HepG2 (cell line): ENCODE results near the gene PCDHB9. TPM values are rescaled to one million over a fixed set of nuclear protein-coding genes. Genes with fewer than 3 reads are reported as not detected.
"Not testable (repeated sequence)": the region's sequence is repeated elsewhere in the genome, so short reads cannot be mapped to it uniquely, and the experiment has no call there.

Experiments used
- ATAC-seq: fragments of 200-7000 bp; cut with Tn5 transposase; 3 replicates; pipeline ENCODE4 v1.9.1; 2020; ENCODE audit warnings: mild to moderate bottlenecking, moderate library complexity
- BruUV-seq: library from RNA; stranded (reverse); fragments of 400-500 nt; replicated peaks from 2 replicates; lab custom pipeline; 2021; lab: Mats Ljungman, UMichigan
- CTCF ChIA-PET: fragments of 300-600 bp; formaldehyde crosslinking; extraction: SDS; loops from one replicate; lab custom pipeline; 2021; ENCODE audit warnings: low total read pairs, inconsistent platforms, low intra/inter-chr PET ratio; lab: Yijun Ruan, JAX
- POLR2A ChIA-PET: fragments of 350-600 bp; sonication (Branson Sonifier 250); formaldehyde crosslinking; loops from one replicate; lab custom pipeline; 2020; ENCODE audit warnings: antibody characterized with exemption, inconsistent platforms; lab: Yijun Ruan, JAX
- DNase-seq: peaks from one replicate; pipeline ENCODE4 v3.0.0-alpha.2; 2015; ENCODE audit warnings: low spot score
- FAIRE-seq: peaks from 3 replicates; lab custom pipeline; 2011; peaks lifted over from hg19 to GRCh38; lab: Jason Lieb, UNC
- H2AFZ ChIP-seq: one replicate; pipeline ENCODE4 v1.6.1; 2011; ENCODE audit warnings: low read length, inconsistent platforms
- H3K27ac ChIP-seq: fragments of 300-600 bp; 3 replicates; pipeline ENCODE4 v1.8.0; 2011; ENCODE audit warnings: mixed run types, mild to moderate bottlenecking, mixed read lengths, low read length, inconsistent platforms; ENCODE audit not compliant: insufficient read depth; ENCODE audit errors: extremely low read length
- H3K27me3 ChIP-seq, 2 experiments: fragments of 200-600 bp in 1 of 2; 2 replicates in 1 of 2; 3 replicates in 1 of 2; pipeline versions ENCODE4 v1.6.0 to v1.8.0; 2011; ENCODE audit warnings: low read length in 2 of 2, mild to moderate bottlenecking in 2 of 2, moderate library complexity in 2 of 2, inconsistent platforms in 1 of 2; ENCODE audit not compliant: insufficient read depth in 2 of 2, control insufficient read depth in 1 of 2
- H3K36me3 ChIP-seq, 2 experiments: fragments of 200-600 bp in 1 of 2; replicated peaks in 1 of 2; 2 replicates in 1 of 2; 3 replicates in 1 of 2; pipeline versions ENCODE4 v1.5.1 to v1.8.0; 2011; ENCODE audit warnings: low read length in 2 of 2, inconsistent platforms in 1 of 2; ENCODE audit not compliant: insufficient read depth in 2 of 2, control insufficient read depth in 1 of 2
- H3K4me1 ChIP-seq: 2 replicates; pipeline ENCODE4 v1.5.1; 2012; ENCODE audit warnings: low read length, inconsistent platforms; ENCODE audit not compliant: insufficient read depth
- H3K4me2 ChIP-seq: 2 replicates; pipeline ENCODE4 v1.6.0; 2011; ENCODE audit warnings: low read depth, low read length, inconsistent platforms
- H3K4me3 ChIP-seq, 3 experiments: fragments of 200-600 bp in 1 of 3; sonication (generic), shearing (Covaris generic) in 1 of 3; replicated peaks in 1 of 3; 2 replicates each; pipeline ENCODE4 v1.5.1; 2011 to 2016; ENCODE audit warnings: low read length in 3 of 3, inconsistent platforms in 2 of 3, low read depth in 2 of 3, mild to moderate bottlenecking in 2 of 3, control low read depth in 1 of 3, mixed read lengths in 1 of 3; ENCODE audit not compliant: insufficient read depth in 1 of 3
- H3K79me2 ChIP-seq: one replicate; pipeline ENCODE4 v1.6.1; 2011; ENCODE audit warnings: low read length, inconsistent platforms; ENCODE audit not compliant: insufficient read depth
- H3K9ac ChIP-seq: 2 replicates; pipeline ENCODE4 v1.6.0; 2011; ENCODE audit warnings: mild to moderate bottlenecking, low read depth, low read length, inconsistent platforms; ENCODE audit not compliant: insufficient read depth
- H3K9me3 ChIP-seq: 2 replicates; pipeline ENCODE4 v1.5.1; 2012; ENCODE audit warnings: mild to moderate bottlenecking, low read length
- H4K20me1 ChIP-seq: 2 replicates; pipeline ENCODE4 v1.6.0; 2011; ENCODE audit warnings: inconsistent platforms, mild to moderate bottlenecking, low read length, moderate library complexity; ENCODE audit not compliant: insufficient read depth
- KLF6 ChIP-seq: IDR thresholded peaks from 2 replicates; pipeline ENCODE4 v1.8.0; 2016; ENCODE audit warnings: missing biosample characterization, missing genetic modification reagents
- MAFK ChIP-seq, 2 experiments: IDR thresholded peaks in 1 of 2; conservative IDR thresholded peaks in 1 of 2; 2 replicates each; pipeline ENCODE4 v1.6.1; 2011; ENCODE audit warnings: improper control_type of control experiment in 2 of 2, low read length in 2 of 2
- WGBS: methylation state at CpG from one replicate; pipeline ENCODE4 v1.1.6; 2017; ENCODE audit warnings: low lambda C conversion rate; 5-methylcytosine and 5-hydroxymethylcytosine counted together
- in situ Hi-C: cut with HindIII; loops from 2 replicates; pipeline ENCODE4 v1.10.0; 2017; ENCODE audit warnings: low pct_unique_long_range_greater_than_20kb; ENCODE audit not compliant: extremely low pct_ligation_motif_present
- intact Hi-C: fragments of 100-400 bp; cut with micrococcal nuclease; formaldehyde crosslinking; loops from one replicate; pipeline ENCODE4 v1.10.0; 2022; ENCODE audit not compliant: unreplicated experiment
- polyA plus RNA-seq, 8 experiments: library from polyadenylated mRNA; depleted of rRNA in 3 of 8; stranded (reverse) in 7 of 8; unstranded in 1 of 8; fragments of >200 nt; fragmentation: Illumina TruSeq in 4 of 8; extraction: Trizol in 4 of 8; gene quantifications; 2 replicates each; pipeline versions ENCODE4 v1.2.1 to v1.2.3, GENCODE V29; 2011 to 2016; ENCODE audit warnings: low read depth in 4 of 8, missing spikeins in 1 of 8, mixed read lengths in 1 of 8; ENCODE audit not compliant: insufficient read depth in 1 of 8
- total RNA-seq, 5 experiments: library from RNA; depleted of rRNA; stranded (reverse); fragments of >200 nt; fragmentation: Illumina TruSeq; extraction: Trizol; gene quantifications; 2 replicates each; pipeline ENCODE4 v1.2.3, GENCODE V29; 2016; ENCODE audit warnings: low read depth in 1 of 5
- TF ChIP-seq, protein P1 (sequence below): sonication (generic); formaldehyde crosslinking; IDR thresholded peaks from 2 replicates; pipeline ENCODE4 v1.4.0; 2020; ENCODE audit warnings: mild to moderate bottlenecking, missing genetic modification reagents

PCDHB9 gene
- total and polyA plus RNA-seq, 2 of the 13 experiments (the other 11 are each of a cell fraction or from before 2014, with no cell fraction given), result 0.17 to 0.18 TPM

DNA sequence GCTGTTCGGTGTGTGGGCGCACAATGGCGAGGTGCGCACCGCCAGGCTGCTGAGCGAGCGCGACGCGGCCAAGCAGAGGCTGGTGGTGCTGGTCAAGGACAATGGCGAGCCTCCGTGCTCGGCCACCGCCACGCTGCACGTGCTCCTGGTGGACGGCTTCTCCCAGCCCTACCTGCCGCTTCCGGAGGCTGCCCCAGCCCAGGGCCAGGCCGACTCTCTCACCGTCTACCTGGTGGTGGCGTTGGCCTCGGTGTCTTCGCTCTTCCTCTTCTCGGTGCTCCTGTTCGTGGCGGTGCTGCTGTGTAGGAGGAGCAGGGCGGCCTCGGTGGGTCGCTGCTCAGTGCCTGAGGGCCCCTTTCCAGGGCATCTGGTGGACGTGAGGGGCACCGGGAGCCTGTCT, 7.1 kb upstream of the PCDHB9 start:
- H3K27me3 ChIP-seq, H3K9me3 ChIP-seq, intact Hi-C loops, H3K27ac ChIP-seq, H3K4me3 ChIP-seq, H3K79me2 ChIP-seq, H3K36me3 ChIP-seq, DNase-seq, CTCF ChIA-PET, POLR2A ChIA-PET, H4K20me1 ChIP-seq, H3K9ac ChIP-seq, H3K4me2 ChIP-seq, ATAC-seq, FAIRE-seq, H2AFZ ChIP-seq, H3K4me1 ChIP-seq, BruUV-seq, in situ Hi-C loops: not testable (repeated sequence)
- WGBS, result 55% methylated on average over 9 of the region's 32 CpGs

DNA sequence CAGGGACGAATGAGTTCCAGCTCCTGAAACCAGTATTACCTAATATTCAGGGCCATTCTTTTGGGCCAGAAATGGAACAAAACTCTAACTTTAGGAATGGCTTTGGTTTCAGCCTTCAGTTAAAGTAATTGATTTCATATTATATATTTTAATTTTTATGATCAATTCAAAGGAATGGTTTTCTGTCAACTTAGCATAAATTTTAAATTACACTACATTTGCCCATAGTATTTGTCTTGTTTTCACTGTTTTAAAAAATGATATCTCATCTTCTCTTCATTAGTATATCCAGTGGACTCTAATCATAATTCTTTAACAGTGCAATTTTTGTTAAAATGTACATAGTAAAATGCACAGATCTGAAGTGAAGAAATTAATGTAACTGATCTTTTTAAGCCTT, 6.6 kb upstream of the PCDHB9 start:
- Histone ChIP-seq H3K27ac (no peak overlapping the region), H3K4me2 (no peak overlapping the region), H2AFZ (no peak overlapping the region), H3K79me2 (no peaks in the 10 kb centered on the region), H3K27me3 (no peaks in the 10 kb centered on the region; a peak in 1 of 5 replicates), H3K4me3 (no peak overlapping the region), H4K20me1 (no peaks in the 10 kb centered on the region), H3K36me3 (no peaks in the 10 kb centered on the region), H3K9ac (no peak overlapping the region), H3K4me1 (no peaks in the 10 kb centered on the region; the same call in 1 of the 2 replicates), H3K9me3 (no peaks in the 10 kb centered on the region)
- no peak for DNase-seq
- 17% methylated on average over 1 of the region's 1 CpG for WGBS
- FAIRE-seq, result no peak
- BruUV-seq, result no TSS peak
- no peak for TF ChIP-seq KLF6
- TF ChIP-seq, protein P1, sequence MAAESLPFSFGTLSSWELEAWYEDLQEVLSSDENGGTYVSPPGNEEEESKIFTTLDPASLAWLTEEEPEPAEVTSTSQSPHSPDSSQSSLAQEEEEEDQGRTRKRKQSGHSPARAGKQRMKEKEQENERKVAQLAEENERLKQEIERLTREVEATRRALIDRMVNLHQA (CRISPR knock-in tag), result no peak
- TF ChIP-seq MAFK (conservative IDR thresholded peaks at IDR 0.05 in 1 of 2, IDR thresholded peaks at IDR 0.05 in 1 of 2; ENCODE audit: low read length in 2 of 2), result peak; percentile 32 to 71; a peak in 3 of 4 replicates
- in situ Hi-C loops (no loop called here), intact Hi-C loops (no loop called here)
- CTCF ChIA-PET, result no interaction called here
- no peak for ATAC-seq
- POLR2A ChIA-PET, result no interaction called here
